DMS153 treated with DMSO at 0.1 percent for 48 hours (cell line): ENCODE data around the gene LTBR.

ENCODE experiments used
- DNase-seq: peaks from one replicate; lab custom pipeline; 2025; ENCODE audit not compliant: unreplicated experiment; lab: John Stamatoyannopoulos, UW

LTBR gene

DNA sequence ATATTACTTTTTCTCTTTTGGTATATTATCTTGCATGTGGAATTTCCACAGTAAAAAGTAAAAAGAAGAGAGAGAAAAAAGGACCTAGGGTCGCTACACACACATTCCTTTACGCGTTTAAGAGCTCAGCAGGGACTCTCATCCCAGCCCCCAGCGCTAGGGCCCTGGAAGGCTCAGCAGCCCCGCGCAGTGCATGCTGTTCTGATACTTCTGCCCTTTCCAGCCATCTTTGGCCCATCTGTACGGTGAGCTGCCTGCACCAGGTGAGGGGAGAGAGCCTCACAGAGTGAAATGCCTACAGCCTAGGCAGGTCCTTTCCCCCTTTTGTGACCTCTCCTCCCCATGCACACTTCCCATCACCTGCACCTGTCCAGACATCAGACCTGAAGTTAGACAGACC lies 1.6 kb upstream of the LTBR start:
- DNase-seq: no peak

DNA sequence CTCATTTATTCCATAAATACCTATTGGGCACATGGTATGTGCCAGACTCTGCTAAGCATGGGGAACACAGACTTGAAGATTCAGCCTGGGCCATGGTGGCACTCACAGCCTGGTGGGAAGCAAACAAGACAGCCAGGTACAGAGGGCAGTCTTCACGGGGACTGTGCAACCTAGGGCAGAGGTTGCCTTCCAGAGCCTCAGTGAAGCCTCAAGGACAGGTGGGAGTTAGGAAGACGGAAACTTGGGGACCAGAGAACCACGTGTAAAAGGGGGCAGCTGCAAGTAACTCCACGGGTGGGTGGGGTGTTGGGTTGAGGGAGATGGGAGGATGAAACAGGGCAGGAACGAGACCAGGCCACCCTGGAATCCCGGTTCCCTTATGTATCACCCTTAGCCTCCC lies 980 bp upstream of the LTBR start:
- DNase-seq: no peak

DNA sequence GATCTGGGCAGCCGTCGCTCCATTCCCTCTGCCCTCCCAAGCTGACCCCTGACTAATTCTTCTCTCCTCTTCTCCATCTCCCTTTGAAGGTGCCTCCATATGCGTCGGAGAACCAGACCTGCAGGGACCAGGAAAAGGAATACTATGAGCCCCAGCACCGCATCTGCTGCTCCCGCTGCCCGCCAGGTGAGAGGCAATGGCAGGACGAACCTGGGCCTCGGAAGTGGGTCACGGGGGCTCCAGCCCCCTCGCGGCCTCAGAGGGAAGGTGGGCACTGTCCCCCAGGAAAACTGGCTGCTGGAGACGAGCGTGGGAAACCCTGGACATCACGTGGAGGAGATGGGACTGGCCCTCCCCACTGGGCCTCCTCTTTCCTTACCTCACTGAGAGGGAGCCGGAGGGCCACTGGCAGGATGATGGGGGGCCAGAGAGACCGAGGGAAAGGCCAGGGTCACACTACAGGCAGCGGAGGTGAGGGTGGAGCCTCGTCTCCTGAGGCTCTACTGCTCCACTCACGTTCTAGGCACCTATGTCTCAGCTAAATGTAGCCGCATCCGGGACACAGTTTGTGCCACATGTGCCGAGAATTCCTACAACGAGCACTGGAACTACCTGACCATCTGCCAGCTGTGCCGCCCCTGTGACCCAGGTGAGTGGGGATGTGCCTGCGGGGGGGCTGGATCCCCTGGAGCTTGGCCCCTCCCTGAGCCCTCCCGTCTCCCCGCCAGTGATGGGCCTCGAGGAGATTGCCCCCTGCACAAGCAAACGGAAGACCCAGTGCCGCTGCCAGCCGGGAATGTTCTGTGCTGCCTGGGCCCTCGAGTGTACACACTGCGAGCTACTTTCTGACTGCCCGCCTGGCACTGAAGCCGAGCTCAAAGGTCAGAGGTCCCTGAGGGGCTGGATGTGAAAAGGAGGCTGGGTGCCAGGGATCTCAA lies 806 bp downstream of the LTBR start:
- DNase-seq: no peak

DNA sequence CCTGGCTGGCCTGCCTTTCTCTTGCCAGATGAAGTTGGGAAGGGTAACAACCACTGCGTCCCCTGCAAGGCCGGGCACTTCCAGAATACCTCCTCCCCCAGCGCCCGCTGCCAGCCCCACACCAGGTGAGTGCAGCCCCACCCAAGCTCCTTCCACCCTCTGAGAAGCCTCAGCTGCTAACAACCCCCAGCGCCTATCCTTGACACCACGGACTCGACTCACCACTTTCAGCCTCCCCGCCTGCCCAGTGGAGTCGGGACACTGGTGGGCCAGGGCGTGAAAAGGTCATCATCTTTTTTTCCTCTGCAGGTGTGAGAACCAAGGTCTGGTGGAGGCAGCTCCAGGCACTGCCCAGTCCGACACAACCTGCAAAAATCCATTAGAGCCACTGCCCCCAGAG lies 2.1 kb downstream of the LTBR start:
- DNase-seq: no peak

DNA sequence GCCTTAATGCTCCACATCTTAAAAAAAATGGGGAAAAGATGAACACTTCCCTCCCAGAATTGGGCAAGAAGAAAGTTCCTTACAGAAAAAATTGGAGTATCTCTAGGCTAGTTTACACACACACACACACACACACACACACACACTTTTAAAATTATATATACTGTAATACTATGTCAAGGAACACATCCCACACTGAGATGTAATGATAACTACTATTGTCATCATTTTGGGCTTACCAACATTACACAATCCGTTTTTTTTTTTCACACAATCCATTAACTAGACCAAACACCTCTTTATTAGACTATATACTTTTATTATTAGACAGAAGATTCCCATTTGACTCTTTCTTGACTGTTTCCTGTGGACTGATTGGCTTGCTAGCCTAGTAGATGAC lies 2.5 kb downstream of the LTBR start:
- DNase-seq: no peak

DNA sequence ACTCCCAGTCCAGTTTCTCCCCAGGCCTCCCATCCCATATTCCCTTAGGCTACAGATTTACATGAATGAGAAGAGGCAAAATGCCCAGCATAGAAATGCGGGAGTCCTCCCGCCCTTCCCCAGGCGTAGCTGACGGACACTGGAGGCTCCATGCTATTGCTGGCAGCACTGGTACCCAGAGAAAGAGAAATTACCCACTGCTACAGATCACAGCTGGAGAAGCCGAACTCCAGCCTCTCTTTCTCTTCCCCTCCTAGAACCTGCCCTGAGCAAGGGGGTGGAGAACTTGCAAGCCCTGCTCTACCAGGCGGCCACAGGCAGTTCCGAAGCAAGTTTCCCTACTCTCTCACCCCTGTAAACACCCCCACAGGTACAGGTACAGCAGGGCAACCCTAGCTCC lies 3.6 kb downstream of the LTBR start:
- no peak for DNase-seq

DNA sequence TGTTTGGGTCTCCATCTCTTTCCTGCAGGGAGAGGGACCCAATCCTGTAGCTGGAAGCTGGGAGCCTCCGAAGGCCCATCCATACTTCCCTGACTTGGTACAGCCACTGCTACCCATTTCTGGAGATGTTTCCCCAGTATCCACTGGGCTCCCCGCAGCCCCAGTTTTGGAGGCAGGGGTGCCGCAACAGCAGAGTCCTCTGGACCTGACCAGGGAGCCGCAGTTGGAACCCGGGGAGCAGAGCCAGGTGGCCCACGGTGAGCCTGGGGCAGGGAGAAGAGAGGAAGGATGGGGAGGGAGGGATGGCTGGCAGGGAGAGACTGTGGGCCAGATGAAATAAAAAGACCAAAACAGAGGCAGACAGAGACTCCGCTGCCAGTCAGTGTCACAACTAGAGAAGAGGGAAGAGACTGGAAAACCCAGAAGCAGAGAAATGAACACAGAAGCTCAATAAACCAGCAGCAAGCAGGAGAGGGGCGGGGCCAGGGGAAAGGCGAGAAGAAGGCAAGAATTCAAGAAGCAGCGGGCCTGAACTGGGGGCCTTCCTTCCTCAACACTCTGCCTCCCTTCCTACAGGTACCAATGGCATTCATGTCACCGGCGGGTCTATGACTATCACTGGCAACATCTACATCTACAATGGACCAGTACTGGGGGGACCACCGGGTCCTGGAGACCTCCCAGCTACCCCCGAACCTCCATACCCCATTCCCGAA lies 6.3 kb downstream of the LTBR start:
- no peak for DNase-seq

DNA sequence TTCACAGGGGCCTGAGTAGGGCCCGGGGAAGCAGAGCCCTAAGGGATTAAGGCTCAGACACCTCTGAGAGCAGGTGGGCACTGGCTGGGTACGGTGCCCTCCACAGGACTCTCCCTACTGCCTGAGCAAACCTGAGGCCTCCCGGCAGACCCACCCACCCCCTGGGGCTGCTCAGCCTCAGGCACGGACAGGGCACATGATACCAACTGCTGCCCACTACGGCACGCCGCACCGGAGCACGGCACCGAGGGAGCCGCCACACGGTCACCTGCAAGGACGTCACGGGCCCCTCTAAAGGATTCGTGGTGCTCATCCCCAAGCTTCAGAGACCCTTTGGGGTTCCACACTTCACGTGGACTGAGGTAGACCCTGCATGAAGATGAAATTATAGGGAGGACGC lies 7.1 kb downstream of the LTBR start:
- no peak for DNase-seq

DNA sequence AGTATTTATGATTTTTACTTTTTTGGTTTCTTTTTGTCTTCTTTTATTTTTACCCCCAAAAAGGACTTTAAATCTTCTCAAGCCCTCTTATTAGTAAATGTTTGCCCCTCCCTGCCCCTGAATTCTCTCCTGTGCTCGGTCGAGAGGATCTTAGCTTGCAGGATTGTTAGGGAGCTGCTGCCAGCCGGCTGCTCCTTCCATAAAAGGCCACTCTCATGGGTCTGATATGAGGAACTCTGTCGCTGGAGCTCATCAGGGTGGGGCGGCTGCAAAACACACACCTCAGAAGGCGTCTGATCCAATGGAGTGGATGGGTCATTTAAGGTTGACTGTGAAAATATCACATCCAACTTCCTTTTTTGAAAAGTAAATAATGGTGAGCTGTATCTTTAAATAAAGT lies 8.5 kb downstream of the LTBR start:
- DNase-seq: peak; percentile 21

DNA sequence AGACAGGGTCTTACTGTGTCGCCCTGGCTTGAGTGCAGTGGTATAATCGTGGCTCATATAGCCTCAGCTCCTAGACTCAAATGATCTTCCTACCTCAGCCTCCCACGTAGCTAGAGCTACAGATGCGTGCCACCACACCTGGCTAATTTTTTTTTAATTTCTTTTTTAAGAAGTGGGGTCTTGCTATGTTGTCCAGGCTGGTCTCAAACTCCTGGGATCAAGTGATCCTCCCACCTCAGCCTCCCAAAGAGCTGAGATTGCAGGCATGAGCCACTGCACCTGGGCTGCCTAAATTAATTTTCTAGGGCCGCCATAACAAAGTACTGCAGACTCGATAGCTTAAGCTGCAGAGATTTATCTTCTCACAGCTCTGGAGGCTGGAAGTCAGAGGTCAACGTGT lies 9.1 kb downstream of the LTBR start:
- DNase-seq: no peak

DNA sequence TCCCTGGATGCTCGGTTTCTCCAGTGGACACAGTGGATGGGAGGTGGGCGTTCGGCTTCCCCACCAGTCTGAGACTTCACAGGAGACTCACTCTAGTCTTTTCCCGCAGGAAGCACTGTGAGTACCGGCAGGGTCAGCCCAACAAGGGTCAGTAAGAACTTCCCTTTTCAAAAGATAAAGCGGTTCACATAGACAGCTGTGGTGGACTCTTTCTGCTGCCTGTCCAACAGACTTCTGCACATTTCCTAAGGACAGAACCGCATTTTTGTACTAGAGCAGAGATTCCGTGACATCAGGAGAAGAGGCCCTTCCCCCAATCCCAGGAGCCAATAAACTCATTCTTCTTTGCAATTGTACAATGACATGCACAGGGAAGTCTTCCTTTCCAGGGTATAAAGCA lies 10.4 kb downstream of the LTBR start:
- DNase-seq: no peak

DNA sequence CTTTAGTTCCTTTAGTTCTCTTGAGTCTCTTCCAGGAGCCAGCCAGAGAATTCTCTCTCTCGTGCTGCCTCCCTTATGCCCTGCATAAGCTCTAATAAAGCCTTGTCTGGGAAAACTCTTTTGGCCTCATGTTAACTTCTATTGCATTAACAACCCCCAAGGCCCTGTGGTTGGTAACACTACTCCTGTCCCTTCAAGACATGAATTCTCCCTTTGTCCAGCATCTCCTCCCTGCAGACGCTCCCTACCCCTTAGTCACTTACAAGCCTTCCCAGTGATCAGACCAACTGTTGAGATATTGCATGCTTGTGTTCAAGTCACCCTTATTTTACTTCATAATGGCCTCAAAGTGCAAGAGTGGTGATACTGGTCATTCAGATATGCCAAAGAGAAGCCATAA lies 12.1 kb downstream of the LTBR start:
- no peak for DNase-seq

DNA sequence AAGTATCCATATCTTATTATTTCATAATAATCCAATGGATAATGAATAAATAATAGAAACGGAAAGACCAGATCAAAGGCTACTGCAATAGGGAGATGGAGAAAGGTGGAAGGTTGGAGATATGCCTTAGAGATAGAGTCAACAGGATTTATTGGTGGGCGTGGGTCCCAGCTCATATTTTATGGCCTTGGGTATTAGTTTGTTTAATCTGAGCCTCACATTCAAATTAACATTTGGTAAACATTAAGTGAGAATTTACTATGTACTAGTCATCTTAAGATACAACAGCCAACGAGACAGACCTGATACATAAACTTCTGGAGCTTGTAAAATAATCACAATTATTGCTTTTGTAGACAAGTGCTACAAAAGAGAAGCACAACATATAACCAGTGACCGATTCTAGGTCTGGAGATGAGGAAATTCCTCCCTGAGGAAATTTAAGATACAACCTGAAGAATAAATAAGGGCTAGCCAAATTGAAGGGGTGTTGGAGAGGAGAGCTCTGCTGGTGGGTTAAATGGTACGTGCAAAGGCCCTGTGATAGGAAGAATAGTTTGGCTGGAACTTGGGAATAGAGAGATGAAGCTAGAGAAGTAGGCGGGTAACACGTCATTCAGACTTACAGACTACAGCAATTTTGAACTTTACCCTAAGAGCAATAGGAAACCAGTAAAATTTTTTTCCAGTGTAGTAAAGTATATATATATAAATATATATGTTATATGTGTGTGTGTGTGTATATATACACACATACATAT lies 16.1 kb downstream of the LTBR start:
- no peak for DNase-seq

DNA sequence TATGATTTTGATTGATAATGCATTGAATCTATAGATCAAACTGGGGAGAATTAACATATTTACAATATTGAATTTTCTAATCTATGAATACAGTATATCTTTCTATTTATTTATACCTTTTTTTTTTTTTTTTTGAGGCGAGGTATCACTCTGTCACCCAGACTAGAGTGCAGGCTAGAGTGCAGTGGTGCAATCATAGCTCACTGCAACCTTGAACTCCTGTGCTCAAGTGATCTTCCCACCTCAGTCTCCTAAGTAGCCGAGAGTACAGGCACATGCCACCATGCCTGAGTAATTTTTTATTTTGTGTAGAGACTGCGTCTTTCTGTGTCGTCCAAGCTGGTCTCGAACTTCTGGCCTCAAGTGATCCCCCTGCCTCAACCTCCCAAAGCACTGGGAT lies 20.4 kb downstream of the LTBR start:
- DNase-seq: no peak

DNA sequence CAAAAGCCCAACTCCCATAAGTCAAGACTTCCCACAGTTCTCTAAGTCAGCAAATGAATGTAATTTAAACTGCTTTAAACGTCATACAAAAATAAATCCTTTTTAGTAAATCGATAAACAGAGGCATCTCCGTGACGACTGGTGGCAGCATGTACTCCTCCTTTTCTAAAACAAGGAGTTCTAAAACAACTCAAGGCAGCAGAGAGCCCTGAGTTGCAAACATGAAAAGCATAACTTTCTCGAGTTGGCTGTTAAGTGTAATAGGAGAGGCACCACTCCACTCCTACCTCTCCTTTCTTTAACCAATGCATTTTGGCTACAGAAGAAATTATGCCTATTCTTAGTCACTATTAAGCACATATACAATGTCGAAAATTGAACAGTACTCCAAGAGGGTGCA lies 22.0 kb downstream of the LTBR start:
- no peak for DNase-seq

DNA sequence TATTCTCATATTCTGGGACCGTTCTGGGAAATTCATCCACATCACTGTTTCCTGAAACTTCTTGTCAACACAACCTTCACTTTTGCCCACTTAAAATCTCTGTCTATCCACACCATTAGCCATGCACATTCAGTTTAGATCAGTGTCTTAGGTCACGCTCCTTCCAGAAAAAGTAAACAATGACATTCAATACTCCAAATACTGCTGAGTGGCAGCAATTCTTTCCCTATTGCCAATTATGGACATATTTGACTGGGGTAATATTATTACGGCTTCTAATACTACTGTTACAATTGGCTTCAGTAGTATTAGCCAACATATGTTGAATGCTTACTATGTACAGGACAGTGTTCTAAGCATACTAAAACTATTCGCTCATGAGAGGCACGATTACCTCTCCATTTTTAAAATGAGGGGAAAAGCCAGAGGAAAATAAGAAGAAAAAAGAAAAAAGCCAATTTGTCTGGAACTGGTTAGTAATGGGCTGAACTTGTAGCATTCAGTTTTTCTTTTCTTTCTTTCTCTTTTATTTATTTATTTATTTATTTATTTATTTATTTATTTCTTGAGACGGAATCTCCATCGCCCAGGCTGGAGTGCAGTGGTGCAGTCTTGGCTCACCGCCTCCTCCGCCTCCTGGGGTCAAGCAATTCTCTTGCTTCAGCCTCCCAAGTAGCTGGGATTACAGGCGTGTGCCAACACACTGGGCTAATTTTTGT lies 23.4 kb downstream of the LTBR start:
- no peak for DNase-seq

DNA sequence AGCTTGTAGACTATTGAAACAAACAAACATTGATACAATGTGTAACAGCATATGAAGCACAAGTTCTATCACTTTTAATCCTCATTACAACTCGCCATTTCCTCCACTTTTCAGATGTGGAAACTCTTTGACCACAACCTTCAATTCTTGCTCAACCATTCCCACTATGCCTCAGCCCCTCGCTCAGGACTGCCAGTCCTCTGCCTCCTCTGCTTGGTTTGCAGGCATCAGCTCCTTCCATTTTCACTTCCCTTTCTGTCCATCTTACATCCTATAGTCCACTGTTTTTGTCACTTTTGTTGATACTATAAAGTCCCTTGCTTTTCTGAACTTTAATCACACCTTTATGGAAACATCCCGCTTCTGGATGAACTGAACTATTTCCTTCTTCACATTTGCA lies 32.6 kb downstream of the LTBR start:
- DNase-seq: no peak

DNA sequence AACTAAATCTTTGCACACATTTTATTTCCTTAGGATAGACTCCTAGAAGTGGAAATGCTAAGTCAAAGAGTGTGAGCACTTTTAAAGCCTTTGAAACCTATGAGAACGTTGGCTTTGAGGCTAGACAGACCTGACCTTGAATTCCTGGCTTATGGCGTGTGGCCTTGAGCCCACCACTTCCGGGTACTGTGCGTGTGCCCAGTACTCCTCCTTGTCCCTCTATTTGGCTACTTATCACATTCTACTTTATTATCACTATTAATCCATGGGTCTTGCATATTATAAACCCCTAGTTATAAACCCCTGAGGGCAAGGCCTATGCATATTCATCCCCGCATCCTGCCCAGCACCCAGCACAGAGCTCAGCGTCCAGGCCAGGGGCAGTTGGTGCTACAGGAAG lies 34.8 kb downstream of the LTBR start:
- no peak for DNase-seq

DNA sequence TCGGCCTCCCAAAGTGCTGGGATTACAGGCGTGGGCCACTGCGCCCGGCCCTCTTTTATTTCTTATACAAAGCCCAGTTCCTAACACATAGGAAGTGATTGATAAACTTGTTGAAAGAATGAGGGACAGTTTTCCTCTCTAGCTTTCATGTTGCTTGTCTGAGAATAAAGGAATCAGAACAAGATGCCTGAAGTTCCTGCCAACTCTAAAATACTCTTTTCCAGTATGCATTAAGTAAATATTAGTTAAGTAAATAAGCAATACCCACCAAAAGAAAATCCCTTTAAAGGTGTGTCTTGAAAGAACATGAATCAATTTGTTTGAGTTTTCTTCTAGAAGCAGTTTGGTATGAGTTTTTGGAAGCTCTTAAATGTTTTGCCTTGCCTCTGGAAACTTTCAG lies 36.4 kb downstream of the LTBR start:
- DNase-seq: no peak

DNA sequence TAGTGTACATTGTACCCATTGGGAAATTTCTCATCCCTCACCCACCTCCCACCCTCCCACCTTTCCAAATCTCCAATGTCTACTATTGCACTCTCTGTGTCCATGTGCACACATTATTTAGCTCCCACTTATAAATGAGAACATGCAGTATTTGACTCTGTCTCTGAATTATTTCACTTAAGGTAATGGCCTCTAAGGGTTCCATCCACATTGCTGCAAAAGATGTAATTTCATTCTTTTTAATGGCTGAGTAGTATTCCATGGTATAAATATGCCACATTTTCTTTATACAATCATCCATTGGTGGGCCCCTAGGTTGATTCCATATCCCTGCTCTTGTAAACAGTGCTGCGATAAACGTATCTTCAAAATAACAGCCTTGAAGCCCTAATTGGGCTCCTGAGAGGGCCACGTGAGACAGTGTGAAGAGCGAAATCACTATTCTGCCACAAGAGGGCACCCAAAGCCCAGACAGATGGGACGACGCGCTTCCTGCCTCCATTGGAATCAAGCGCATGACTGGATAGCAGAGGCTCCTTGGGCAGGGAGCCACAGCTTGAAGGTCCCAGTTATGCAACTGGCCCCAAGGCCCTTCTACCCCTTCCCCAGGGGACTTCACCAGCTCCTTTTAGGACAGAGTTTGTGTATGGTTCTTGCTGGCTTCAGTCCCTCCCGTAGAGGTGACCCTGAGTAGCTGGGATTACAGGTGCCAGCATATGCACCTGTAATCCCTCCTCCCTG lies 39.5 kb downstream of the LTBR start:
- DNase-seq: peak; percentile 86

DNA sequence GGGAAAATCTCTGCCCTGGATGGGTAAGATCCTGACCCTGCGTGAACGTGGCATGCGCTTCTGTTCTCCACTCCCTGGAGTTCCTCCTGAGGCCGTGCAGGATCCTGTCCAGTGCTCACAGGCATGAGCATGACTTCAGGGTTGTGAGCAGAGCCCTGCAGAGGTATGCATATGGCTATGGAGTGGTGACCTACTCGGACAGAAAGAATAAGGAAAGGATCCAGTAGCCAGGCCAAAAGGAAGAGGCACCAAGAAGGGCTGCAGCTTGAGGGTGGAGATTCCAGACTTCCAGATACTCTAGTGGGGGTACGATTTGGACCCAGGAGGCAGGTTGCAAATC lies 40.0 kb downstream of the LTBR start:
- DNase-seq: no peak
